Activated T-helper 1 cell treated with anti-CD3 and anti-CD28 coated beads, Interleukin-12 subunit alpha, Interleukin-12 subunit beta, Interleukin-2, Interleukin-4 antibody, amounts not matched to agents 30 ng/mL and 10 ng/mL and 1 ng/mL, durations not matched to agents 14 hours and 24 hours and 36 hours (primary cell): ENCODE results near the gene ALDH2. TPM values are rescaled to one million over a fixed set of nuclear protein-coding genes. Genes with fewer than 3 reads are reported as not detected.

Experiments
- DNase-seq: peaks from one replicate; pipeline ENCODE4 v3.0.0; 2021; ENCODE audit warnings: low spot score
- H3K27ac Mint-ChIP-seq: one replicate; pipeline ENCODE4 v1.8.0; 2021; ENCODE audit warnings: mild to moderate bottlenecking, mixed read lengths
- H3K27me3 Mint-ChIP-seq: one replicate; pipeline ENCODE4 v1.8.0; 2022; ENCODE audit warnings: mild to moderate bottlenecking, moderate library complexity, mixed read lengths; ENCODE audit not compliant: insufficient read depth
- H3K36me3 Mint-ChIP-seq: one replicate; pipeline ENCODE4 v1.8.0; 2021; ENCODE audit warnings: low read depth, mixed read lengths
- H3K4me1 Mint-ChIP-seq: one replicate; pipeline ENCODE4 v1.8.0; 2021; ENCODE audit warnings: low read depth, mixed read lengths
- H3K4me3 Mint-ChIP-seq: one replicate; pipeline ENCODE4 v1.8.0; 2021; ENCODE audit warnings: mild to moderate bottlenecking, moderate library complexity, mixed read lengths
- H3K9me3 Mint-ChIP-seq: one replicate; pipeline ENCODE4 v1.8.0; 2021; ENCODE audit warnings: mixed read lengths
- intact Hi-C: fragments of 100-400 bp; cut with micrococcal nuclease; formaldehyde crosslinking; loops from one replicate; pipeline ENCODE4 v1.15.1; 2024
- total RNA-seq: library from RNA; stranded (reverse); gene quantifications from 2 replicates; pipeline ENCODE4 v1.2.3, GENCODE V29; 2022

Gene ALDH2
- total RNA-seq, 1 donor from 2014 or later = 0.44 TPM

DNA sequence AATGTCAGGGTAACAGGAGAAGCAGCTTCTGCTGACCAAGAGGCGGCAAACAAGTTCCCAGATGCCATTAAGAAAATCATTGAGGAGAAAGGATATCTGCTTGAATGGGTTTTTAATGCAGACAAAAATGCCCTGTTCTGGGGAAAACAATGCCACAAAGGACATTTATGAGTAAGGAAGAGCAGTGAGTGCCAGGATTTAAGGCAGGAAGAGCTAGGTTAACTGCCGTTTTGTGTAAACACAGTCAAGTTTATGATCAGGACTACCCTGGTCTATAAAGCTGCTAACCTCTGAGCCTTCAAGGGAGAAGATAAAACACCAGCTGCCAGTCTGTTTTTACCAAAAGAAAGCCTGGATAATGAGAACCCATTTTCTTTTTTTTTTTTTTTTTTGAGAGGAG is 83.8 kb downstream of the ALDH2 start:
- peaks cover 4% of the 10 kb centered on the region for H3K9me3 Mint-ChIP-seq
- H3K4me1 Mint-ChIP-seq = peaks cover 14% of the 10 kb centered on the region
- intact Hi-C loops = no loop called here
- H3K27ac Mint-ChIP-seq = no peak overlapping the region
- H3K36me3 Mint-ChIP-seq = peaks cover 27% of the 10 kb centered on the region
- no peaks in the 10 kb centered on the region for H3K27me3 Mint-ChIP-seq
- no peak for DNase-seq
- H3K4me3 Mint-ChIP-seq = no peak overlapping the region

DNA sequence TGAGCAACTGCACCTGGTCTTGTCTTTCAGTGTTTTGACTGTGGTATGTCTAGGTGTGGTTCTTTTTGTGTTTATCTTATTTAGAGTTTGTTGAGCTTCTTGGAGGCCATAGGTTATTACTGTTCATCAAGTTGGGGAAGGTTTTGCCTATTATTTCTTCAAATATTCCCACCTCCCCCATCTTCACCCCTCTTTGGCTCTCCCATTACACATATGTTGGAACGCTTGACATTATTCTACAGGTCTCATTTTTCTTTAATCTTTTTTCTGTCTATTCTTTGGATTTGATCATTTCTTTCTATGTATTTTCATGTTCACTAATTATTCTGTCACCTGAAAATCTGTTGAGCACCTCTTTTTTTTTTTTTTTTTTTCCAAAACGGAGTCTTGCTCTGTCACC is 91.5 kb downstream of the ALDH2 start:
- H3K27me3 Mint-ChIP-seq = no peaks in the 10 kb centered on the region

DNA sequence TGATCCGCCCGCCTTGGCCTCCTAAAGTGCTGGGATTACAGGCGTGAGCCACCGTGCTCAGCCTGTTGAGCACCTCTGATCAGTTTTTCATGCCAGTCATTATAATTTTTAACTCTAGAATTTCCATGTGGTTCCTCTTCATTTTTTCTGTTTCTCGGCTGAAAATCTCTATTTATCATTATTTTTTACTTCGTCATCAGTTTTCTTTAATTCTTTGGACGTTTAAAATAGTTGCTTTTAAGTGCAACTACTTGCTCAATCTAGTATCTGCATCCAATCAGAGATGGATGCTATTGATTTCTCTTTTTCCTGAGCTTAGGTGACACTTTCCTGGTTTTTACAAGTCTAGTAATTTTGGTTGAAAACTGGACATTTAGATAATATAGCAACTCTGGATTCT is 92.0 kb downstream of the ALDH2 start:
- no peak for DNase-seq
- Mint-ChIP-seq H3K27ac (no peak overlapping the region), H3K36me3 (peaks cover 19% of the 10 kb centered on the region), H3K9me3 (no peaks in the 10 kb centered on the region), H3K4me3 (no peak overlapping the region), H3K4me1 (peaks cover 21% of the 10 kb centered on the region), H3K27me3 (no peaks in the 10 kb centered on the region)
- intact Hi-C loops = no loop called here

More for the DNA sequence above, 91.5 kb downstream of the ALDH2 start:
- Mint-ChIP-seq H3K36me3 (peaks cover 18% of the 10 kb centered on the region), H3K9me3 (no peaks in the 10 kb centered on the region), H3K27ac (no peak overlapping the region), H3K4me3 (no peak overlapping the region), H3K4me1 (peaks cover 21% of the 10 kb centered on the region)
- no peak for DNase-seq
- intact Hi-C loops = no loop called here

DNA sequence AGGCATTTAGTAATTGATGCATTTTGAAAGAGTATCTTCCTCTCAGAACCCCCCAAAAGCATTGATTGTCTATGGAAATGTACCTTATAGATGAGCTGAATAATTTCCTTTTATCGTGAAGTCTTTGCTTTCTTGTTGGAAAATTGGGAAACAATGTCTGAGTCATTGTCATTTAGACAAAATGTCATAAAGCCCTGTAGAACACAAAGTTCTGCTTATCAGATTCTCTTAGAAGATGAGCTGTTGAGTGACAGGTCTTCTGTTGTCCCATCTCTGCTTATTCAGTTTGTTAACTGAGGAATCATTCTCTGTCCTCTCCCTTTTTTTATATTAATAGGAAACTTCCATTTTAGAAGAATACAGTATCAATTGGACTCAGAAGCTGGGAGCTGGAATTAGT is 98.2 kb downstream of the ALDH2 start:
- intact Hi-C loops = no loop called here
- no peaks in the 10 kb centered on the region for H3K9me3 Mint-ChIP-seq
- H3K4me3 Mint-ChIP-seq = no peak overlapping the region
- no peak for DNase-seq
- no peaks in the 10 kb centered on the region for H3K4me1 Mint-ChIP-seq
- H3K36me3 Mint-ChIP-seq = peaks cover 25% of the 10 kb centered on the region
- H3K27ac Mint-ChIP-seq = no peak overlapping the region
- no peaks in the 10 kb centered on the region for H3K27me3 Mint-ChIP-seq

Other genes starting within 250 kb of the ALDH2 start
- gene ATXN2, start 167.6 kb upstream of the ALDH2 start, total RNA-seq = 54.4 and 56.5 TPM in 2 replicates
- gene BRAP, start 81.0 kb upstream of the ALDH2 start, total RNA-seq = 22.1 and 22.2 TPM in 2 replicates
- gene ACAD10, start 80.9 kb upstream of the ALDH2 start, total RNA-seq = 21.2 and 24.2 TPM in 2 replicates
- gene MAPKAPK5, start 75.3 kb downstream of the ALDH2 start, total RNA-seq = 82.1 and 86.5 TPM in 2 replicates
- gene TMEM116, start 246.2 kb downstream of the ALDH2 start, total RNA-seq = 10.6 and 11.0 TPM in 2 replicates
- gene ERP29, start 246.5 kb downstream of the ALDH2 start, total RNA-seq = 60.9 and 62.5 TPM in 2 replicates